ENCODE data around the gene JPH3. TPM values are rescaled to one million over a fixed set of nuclear protein-coding genes. Genes with fewer than 3 reads are reported as not detected.

The JPH3 gene
- total RNA-seq, 1 experiment from 2014 or later: 0.57 TPM

GRCh38 chr16:87707097-87707496 is 104.8 kb downstream of the JPH3 start:
- no TSS peak for BruUV-seq (replicated peaks)
- Mint-ChIP-seq H3K36me3 (ENCODE audit: insufficient read depth, unreplicated experiment) (peaks cover 47% of the 10 kb centered on the region), H3K4me3 (ENCODE audit: low read depth, unreplicated experiment) (no peak overlapping the region), H3K27ac (ENCODE audit: unreplicated experiment) (no peak overlapping the region), H3K27me3 (ENCODE audit: unreplicated experiment) (no peaks in the 10 kb centered on the region), H3K4me1 (ENCODE audit: low read depth, unreplicated experiment) (no peaks in the 10 kb centered on the region), H3K9me3 (ENCODE audit: low read depth, unreplicated experiment) (no peaks in the 10 kb centered on the region)
- CTCF ChIA-PET: interaction anchor here (1.2 to 1.3 kb wide), 2 partner anchors 14 to 15 kb away, joined by 3 to 16 read pairs; no protein-coding TSS in a partner anchor
- intact Hi-C loops (cut with micrococcal nuclease; ENCODE audit: unreplicated experiment): no loop called here
- DNase-seq: no peak
- TF ChIP-seq, protein P1, sequence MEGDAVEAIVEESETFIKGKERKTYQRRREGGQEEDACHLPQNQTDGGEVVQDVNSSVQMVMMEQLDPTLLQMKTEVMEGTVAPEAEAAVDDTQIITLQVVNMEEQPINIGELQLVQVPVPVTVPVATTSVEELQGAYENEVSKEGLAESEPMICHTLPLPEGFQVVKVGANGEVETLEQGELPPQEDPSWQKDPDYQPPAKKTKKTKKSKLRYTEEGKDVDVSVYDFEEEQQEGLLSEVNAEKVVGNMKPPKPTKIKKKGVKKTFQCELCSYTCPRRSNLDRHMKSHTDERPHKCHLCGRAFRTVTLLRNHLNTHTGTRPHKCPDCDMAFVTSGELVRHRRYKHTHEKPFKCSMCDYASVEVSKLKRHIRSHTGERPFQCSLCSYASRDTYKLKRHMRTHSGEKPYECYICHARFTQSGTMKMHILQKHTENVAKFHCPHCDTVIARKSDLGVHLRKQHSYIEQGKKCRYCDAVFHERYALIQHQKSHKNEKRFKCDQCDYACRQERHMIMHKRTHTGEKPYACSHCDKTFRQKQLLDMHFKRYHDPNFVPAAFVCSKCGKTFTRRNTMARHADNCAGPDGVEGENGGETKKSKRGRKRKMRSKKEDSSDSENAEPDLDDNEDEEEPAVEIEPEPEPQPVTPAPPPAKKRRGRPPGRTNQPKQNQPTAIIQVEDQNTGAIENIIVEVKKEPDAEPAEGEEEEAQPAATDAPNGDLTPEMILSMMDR (IDR thresholded peaks at IDR 0.05; ENCODE audit: unreplicated experiment): no peak

DNA sequence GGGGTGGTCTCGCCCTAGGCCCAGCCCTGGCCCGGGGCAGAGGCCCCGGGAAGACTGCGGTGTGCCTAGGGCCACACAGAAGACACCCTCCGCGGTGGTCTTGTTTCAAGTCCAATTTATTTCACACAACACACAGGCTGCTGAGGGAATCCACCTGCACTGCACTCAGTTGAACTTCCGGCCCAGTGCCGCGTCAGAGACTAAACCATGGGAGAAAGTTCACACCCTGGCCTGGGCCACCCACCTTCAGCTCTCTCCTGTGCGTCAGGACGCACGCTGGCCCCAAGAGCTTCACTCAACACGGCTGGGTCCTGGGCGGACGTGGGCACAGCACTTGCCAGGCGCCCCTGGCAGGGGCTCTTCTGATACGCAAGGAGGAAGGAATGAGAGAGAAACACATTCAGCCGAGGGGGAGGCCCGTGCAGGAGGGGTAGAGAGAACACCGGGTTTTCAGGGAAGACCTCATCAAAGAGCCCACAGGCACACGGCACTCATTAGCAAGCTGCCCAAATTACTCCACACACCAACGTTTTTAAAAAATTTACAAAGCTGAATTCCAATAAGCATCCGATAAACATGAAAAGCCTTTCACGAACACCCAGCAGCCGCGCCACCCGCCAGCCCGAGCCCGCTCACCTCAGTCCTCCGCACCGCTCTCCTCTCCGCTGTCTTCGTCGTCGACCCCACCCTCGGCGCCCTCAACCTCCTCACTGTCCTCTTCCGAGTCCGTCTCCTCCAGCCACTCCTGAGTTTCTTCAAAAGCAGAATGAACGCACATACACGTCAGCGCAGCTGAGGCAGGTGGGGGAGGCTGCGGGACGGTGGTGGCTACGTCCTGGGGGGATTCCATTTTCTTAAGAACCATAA is 105.6 kb downstream of the JPH3 start:
- TF ChIP-seq, protein P1 (IDR thresholded peaks at IDR 0.05; ENCODE audit: unreplicated experiment): no peak
- DNase-seq: no peak
- H3K27ac Mint-ChIP-seq (ENCODE audit: unreplicated experiment): no peak overlapping the region
- no peaks in the 10 kb centered on the region for H3K27me3 Mint-ChIP-seq (ENCODE audit: unreplicated experiment)
- BruUV-seq (replicated peaks): no TSS peak
- no peaks in the 10 kb centered on the region for H3K9me3 Mint-ChIP-seq (ENCODE audit: low read depth, unreplicated experiment)
- H3K4me3 Mint-ChIP-seq (ENCODE audit: low read depth, unreplicated experiment): no peak overlapping the region
- CTCF ChIA-PET: no interaction called here
- intact Hi-C loops (cut with micrococcal nuclease; ENCODE audit: unreplicated experiment): no loop called here
- no peaks in the 10 kb centered on the region for H3K4me1 Mint-ChIP-seq (ENCODE audit: low read depth, unreplicated experiment)
- H3K36me3 Mint-ChIP-seq (ENCODE audit: insufficient read depth, unreplicated experiment): peaks cover 49% of the 10 kb centered on the region

DNA sequence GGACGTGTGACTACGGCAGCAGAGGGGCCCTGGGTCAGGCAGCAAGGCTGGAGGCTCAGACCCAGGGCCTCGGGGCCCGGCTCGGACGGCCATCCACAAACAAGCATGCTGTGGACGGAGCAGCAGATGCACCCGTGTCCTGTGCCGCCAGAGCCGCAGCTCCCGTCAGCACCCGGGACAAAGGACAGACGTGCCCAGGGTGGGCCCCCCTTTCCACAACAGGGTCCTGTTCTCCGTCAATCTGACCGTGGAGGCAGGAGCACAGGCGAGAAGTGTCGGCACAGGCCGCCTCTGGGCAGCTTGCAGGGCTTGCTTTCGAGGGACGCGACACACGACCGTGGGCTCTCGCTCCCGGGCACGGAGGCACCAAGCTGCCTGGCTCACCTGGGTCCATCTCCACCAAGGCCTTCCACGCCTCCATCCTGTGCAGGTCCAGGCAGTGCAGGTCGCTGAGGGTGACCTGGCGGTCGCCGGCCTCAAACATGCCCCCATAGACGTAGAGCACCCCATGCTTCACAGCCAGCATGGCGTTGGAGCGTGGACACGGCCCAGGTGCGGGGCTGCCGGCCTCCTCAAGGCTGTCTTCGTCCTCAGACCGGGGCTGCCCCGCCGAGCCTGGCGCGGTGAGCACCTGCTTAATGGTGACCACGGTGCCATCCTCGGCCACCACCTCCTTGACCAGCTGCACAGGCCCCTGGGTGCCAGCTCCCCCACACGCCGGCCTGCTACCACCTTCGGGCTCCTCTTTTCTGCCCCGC is 106.8 kb downstream of the JPH3 start:
- CTCF ChIA-PET: no interaction called here
- no peak overlapping the region for H3K27ac Mint-ChIP-seq (ENCODE audit: unreplicated experiment)
- no peaks in the 10 kb centered on the region for H3K4me1 Mint-ChIP-seq (ENCODE audit: low read depth, unreplicated experiment)
- intact Hi-C loops (cut with micrococcal nuclease; ENCODE audit: unreplicated experiment): no loop called here
- H3K9me3 Mint-ChIP-seq (ENCODE audit: low read depth, unreplicated experiment): no peaks in the 10 kb centered on the region
- no peak for DNase-seq
- no TSS peak for BruUV-seq (replicated peaks)
- TF ChIP-seq, protein P1 (IDR thresholded peaks at IDR 0.05; ENCODE audit: unreplicated experiment): no peak
- no peak overlapping the region for H3K4me3 Mint-ChIP-seq (ENCODE audit: low read depth, unreplicated experiment)
- H3K36me3 Mint-ChIP-seq (ENCODE audit: insufficient read depth, unreplicated experiment): peaks cover 41% of the 10 kb centered on the region
- H3K27me3 Mint-ChIP-seq (ENCODE audit: unreplicated experiment): no peaks in the 10 kb centered on the region

GRCh38 chr16:87709677-87710076 is 107.4 kb downstream of the JPH3 start:
- TF ChIP-seq, protein P1 (IDR thresholded peaks at IDR 0.05; ENCODE audit: unreplicated experiment): no peak
- peaks cover 45% of the 10 kb centered on the region for H3K36me3 Mint-ChIP-seq (ENCODE audit: insufficient read depth, unreplicated experiment)
- no peak for DNase-seq
- no peaks in the 10 kb centered on the region for H3K9me3 Mint-ChIP-seq (ENCODE audit: low read depth, unreplicated experiment)
- no peaks in the 10 kb centered on the region for H3K4me1 Mint-ChIP-seq (ENCODE audit: low read depth, unreplicated experiment)
- H3K27me3 Mint-ChIP-seq (ENCODE audit: unreplicated experiment): no peaks in the 10 kb centered on the region
- no peak overlapping the region for H3K4me3 Mint-ChIP-seq (ENCODE audit: low read depth, unreplicated experiment)
- intact Hi-C loops (cut with micrococcal nuclease; ENCODE audit: unreplicated experiment): no loop called here
- CTCF ChIA-PET: no interaction called here
- H3K27ac Mint-ChIP-seq (ENCODE audit: unreplicated experiment): no peak overlapping the region
- BruUV-seq (replicated peaks): no TSS peak

Data from Calu3 (cell line).